ENCODE measurements around the gene SYPL1.

GRCh38 chr7:106047184-106047583, 64.9 kb downstream of the SYPL1 start:
- no peak for TF ChIP-seq POLR2A (IDR thresholded peaks at IDR 0.05; ENCODE audit: extremely low read depth, insufficient read length)
- TF ChIP-seq, protein P1, sequence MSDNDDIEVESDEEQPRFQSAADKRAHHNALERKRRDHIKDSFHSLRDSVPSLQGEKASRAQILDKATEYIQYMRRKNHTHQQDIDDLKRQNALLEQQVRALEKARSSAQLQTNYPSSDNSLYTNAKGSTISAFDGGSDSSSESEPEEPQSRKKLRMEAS (IDR thresholded peaks at IDR 0.05; ENCODE audit: low read depth, low read length) = no peak
- TF ChIP-seq, protein P2, sequence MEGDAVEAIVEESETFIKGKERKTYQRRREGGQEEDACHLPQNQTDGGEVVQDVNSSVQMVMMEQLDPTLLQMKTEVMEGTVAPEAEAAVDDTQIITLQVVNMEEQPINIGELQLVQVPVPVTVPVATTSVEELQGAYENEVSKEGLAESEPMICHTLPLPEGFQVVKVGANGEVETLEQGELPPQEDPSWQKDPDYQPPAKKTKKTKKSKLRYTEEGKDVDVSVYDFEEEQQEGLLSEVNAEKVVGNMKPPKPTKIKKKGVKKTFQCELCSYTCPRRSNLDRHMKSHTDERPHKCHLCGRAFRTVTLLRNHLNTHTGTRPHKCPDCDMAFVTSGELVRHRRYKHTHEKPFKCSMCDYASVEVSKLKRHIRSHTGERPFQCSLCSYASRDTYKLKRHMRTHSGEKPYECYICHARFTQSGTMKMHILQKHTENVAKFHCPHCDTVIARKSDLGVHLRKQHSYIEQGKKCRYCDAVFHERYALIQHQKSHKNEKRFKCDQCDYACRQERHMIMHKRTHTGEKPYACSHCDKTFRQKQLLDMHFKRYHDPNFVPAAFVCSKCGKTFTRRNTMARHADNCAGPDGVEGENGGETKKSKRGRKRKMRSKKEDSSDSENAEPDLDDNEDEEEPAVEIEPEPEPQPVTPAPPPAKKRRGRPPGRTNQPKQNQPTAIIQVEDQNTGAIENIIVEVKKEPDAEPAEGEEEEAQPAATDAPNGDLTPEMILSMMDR (IDR thresholded peaks at IDR 0.05; ENCODE audit: low read depth, low read length) = no peak
